Peyer's patch (tissue), 4 donors: ENCODE measurements around the gene MB21D2.

ENCODE experiments used
- CTCF ChIP-seq, 6 experiments: fragments of 450-650 bp in 4 of 6; fragments of 200-600 bp in 2 of 6; sonication (generic) in 1 of 6; IDR thresholded peaks; one replicate each; pipeline ENCODE4 v1.5.1; 2017 to 2019; ENCODE audit warnings: antibody characterized with exemption in 6 of 6, mild to moderate bottlenecking in 3 of 6, moderate library complexity in 1 of 6
- POLR2A ChIP-seq, 2 donors: fragments of 450-650 bp; IDR thresholded peaks; one replicate each; pipeline ENCODE4 v1.5.1; 2017; ENCODE audit warnings: antibody characterized with exemption in 2 of 2, mild to moderate bottlenecking in 2 of 2, moderate library complexity in 2 of 2

GRCh38 chr3:192863091-192863420 lies 54.6 kb downstream of the MB21D2 start:
- TF ChIP-seq CTCF (IDR thresholded peaks at IDR 0.05) (no peak), POLR2A (IDR thresholded peaks at IDR 0.05) (no peak)
